Kidney (tissue), 14 donors: ENCODE measurements around the gene PI4K2A. TPM values are rescaled to one million over a fixed set of nuclear protein-coding genes. Genes with fewer than 3 reads are reported as not detected.
"Not testable (repeated sequence)": the region's sequence is repeated elsewhere in the genome, so short reads cannot be mapped to it uniquely, and the experiment has no call there.

Source experiments
- DNase-seq, 5 donors: peaks; one replicate each; pipeline ENCODE4 v3.0.0-alpha.2; 2013 to 2020
- FAIRE-seq: peaks from 2 replicates; lab custom pipeline; 2012; peaks lifted over from hg19 to GRCh38; lab: Jason Lieb, UNC
- H3K27ac ChIP-seq, 2 donors: one replicate each; pipeline ENCODE4 v1.7.0; 2013; ENCODE audit warnings: low read depth in 2 of 2, low read length in 2 of 2, inconsistent platforms in 1 of 2
- H3K27me3 ChIP-seq: one replicate; pipeline ENCODE4 v1.7.1; 2013; ENCODE audit warnings: low read length, inconsistent platforms; ENCODE audit not compliant: control insufficient read depth, insufficient read depth
- H3K36me3 ChIP-seq, 3 donors: one replicate each; pipeline versions ENCODE4 v1.7.0 to v1.7.1; 2013; ENCODE audit warnings: low read length in 3 of 3, control low read depth in 1 of 3, inconsistent platforms in 1 of 3; ENCODE audit not compliant: insufficient read depth in 3 of 3, control insufficient read depth in 2 of 3
- H3K4me1 ChIP-seq, 3 donors: one replicate each; pipeline versions ENCODE4 v1.7.0 to v1.7.1; 2013; ENCODE audit warnings: low read length in 3 of 3, inconsistent platforms in 1 of 3, low read depth in 1 of 3; ENCODE audit not compliant: control insufficient read depth in 2 of 3, insufficient read depth in 2 of 3
- H3K4me3 ChIP-seq, 3 donors: one replicate each; pipeline versions ENCODE4 v1.7.0 to v1.8.1; 2013; ENCODE audit warnings: low read length in 3 of 3, control low read depth in 1 of 3, inconsistent platforms in 1 of 3
- H3K9ac ChIP-seq, 3 donors: one replicate each; pipeline versions ENCODE4 v1.7.0 to v1.7.1; 2013; ENCODE audit warnings: low read length in 3 of 3, control low read depth in 1 of 3, inconsistent platforms in 1 of 3
- H3K9me3 ChIP-seq, 3 donors: one replicate each; pipeline versions ENCODE4 v1.7.0 to v1.7.1; 2013; ENCODE audit warnings: low read length in 3 of 3, control low read depth in 1 of 3, inconsistent platforms in 1 of 3; ENCODE audit not compliant: control insufficient read depth in 2 of 3, insufficient read depth in 1 of 3
- intact Hi-C: fragments of 100-400 bp; cut with DNase I; formaldehyde crosslinking; loops from one replicate; pipeline ENCODE4 v1.11.1; 2022
- polyA plus RNA-seq: library from polyadenylated mRNA; stranded (reverse); fragments of 350-450 nt; fragmentation: Illumina TruSeq; extraction: RNeasy Lipid Tissue Mini Kit (QIAGEN cat#74804); gene quantifications from one replicate; pipeline ENCODE4 v1.2.3, GENCODE V29; 2014; ENCODE audit warnings: low read depth, low replicate concordance; ENCODE audit not compliant: insufficient read depth
- total RNA-seq: library from RNA; stranded (reverse); fragmentation: NEBNext Ultra II Directional; extraction: Animal tissue kit (Norgen Biotek cat#: 25700); gene quantifications from one replicate; pipeline ENCODE4 v1.2.1, GENCODE V29; 2021
- TF ChIP-seq, protein P1 (sequence below): IDR thresholded peaks from 3 replicates; pipeline ENCODE4 v1.5.1; 2012; ENCODE audit warnings: mild to moderate bottlenecking, moderate library complexity, borderline replicate concordance; ENCODE audit not compliant: insufficient read depth; ENCODE audit errors: extremely low read depth
- donor health status: control.
- donor health status: control.
- donor health status: control.
- donor health status: control.
- donor health status: control.
- donor health status: DM: yes; HTN: yes; CAD: no.
- donor health status: Normal renal cell carcinoma (clear cell type).

PI4K2A gene
- total and polyA plus RNA-seq, 2 donors from 2014 or later = 14.2 to 17.3 TPM

DNA sequence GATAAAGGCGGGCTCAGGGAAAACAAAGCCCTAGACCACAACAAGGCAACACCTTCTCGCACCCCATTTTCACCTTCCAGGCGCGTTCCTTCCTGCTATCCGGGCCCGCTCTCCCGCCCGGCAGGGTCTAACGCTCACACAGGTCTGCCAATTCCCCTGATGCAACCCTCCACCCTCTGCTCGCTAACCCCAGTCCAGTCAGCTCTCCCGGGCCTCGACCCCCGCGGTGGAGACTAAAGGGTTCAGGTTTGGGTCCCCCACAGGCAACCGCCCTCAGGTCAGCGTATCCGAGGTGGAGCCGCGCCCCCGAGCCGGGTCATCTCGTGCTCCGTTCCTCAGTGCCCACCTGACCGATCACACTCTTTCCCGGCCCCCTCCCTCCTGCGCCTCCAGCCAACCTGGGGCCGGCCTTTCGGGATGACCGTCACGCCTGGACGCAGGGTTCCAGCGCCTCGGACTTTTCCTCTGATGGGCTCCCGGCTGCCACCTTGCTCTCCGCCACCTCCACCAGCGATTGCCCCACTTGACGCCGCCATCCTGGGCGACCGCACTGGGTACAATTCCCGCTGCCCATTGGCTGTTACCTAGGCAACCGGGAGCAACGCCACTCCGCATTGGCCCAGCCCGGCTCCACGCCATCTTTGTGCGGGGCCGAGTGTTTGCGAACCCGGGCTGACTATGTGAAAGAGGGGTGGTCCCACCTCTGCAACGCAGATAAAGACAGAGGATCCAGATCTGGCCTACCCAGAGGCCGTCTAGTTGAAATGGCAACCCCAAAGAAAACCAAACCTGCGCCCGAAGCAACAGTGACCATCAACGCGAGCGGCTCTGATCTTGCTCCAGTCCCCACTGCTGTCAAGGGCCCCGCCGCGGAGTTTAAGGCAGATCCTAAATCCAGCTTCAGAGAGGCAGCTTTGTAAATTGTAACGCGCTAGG is 7.3 kb upstream of the PI4K2A start, which contains the start of gene MORN4:
MORN4 (minus strand) TSS at position 552 of the 936 bp plus-strand sequence. CDS start 13,847 bp downstream, outside the sequence.
- no peaks in the 10 kb centered on the region for H3K36me3 ChIP-seq
- peak; percentile 96 to 98 (median 96) for DNase-seq
- no peak for FAIRE-seq
- H3K4me3 ChIP-seq = peak within 1 kb of the TSS; percentile 72 to 94 (median 90)
- peak within 1 kb of the TSS; percentile 59 to 80 (median 70) for H3K9ac ChIP-seq
- H3K27ac ChIP-seq = peak within 1 kb of the TSS; percentile 37 to 71
- no peaks in the 10 kb centered on the region for H3K9me3 ChIP-seq
- no peaks in the 10 kb centered on the region for H3K27me3 ChIP-seq
- H3K4me1 ChIP-seq = peaks cover 0 to 7% (median 0%) of the 10 kb centered on the region in 3 donors
- intact Hi-C loops = no loop called here
- TF ChIP-seq, protein P1, sequence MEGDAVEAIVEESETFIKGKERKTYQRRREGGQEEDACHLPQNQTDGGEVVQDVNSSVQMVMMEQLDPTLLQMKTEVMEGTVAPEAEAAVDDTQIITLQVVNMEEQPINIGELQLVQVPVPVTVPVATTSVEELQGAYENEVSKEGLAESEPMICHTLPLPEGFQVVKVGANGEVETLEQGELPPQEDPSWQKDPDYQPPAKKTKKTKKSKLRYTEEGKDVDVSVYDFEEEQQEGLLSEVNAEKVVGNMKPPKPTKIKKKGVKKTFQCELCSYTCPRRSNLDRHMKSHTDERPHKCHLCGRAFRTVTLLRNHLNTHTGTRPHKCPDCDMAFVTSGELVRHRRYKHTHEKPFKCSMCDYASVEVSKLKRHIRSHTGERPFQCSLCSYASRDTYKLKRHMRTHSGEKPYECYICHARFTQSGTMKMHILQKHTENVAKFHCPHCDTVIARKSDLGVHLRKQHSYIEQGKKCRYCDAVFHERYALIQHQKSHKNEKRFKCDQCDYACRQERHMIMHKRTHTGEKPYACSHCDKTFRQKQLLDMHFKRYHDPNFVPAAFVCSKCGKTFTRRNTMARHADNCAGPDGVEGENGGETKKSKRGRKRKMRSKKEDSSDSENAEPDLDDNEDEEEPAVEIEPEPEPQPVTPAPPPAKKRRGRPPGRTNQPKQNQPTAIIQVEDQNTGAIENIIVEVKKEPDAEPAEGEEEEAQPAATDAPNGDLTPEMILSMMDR = no peak

DNA sequence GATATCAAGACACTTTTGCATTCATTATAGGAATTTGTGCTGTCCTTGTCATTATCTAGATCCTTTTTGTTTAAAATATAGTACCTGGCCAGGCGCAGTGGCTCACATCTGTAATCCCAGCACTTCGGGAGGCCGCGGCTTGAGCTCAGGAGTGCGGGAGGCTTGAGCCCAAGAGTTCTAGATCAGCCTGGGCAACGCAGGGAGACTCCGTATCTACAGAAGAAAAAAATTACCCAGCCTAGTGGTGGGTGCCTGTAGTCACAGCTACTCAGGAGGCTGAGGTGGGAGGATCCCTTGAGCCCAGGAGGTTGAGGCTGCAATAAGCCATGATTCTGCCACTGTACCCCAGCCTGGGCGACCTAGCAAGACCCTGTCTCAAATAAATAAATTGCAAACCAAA is 6.5 kb upstream of the PI4K2A start:
- Histone ChIP-seq H3K27me3 (no peaks in the 10 kb centered on the region), H3K27ac (peak overlapping the region; percentile 37 to 71), H3K36me3 (no peaks in the 10 kb centered on the region), H3K4me1 (peaks cover 0 to 7% (median 5%) of the 10 kb centered on the region in 3 donors), H3K9me3 (no peaks in the 10 kb centered on the region), H3K4me3 (peak overlapping the region; percentile 72 to 94 (median 90)), H3K9ac (peak overlapping the region in 2 of 3 donors; percentile 59 to 70)
- TF ChIP-seq, protein P1 = no peak
- no peak for FAIRE-seq
- peak in 1 of 5 donors; percentile 9 for DNase-seq
- intact Hi-C loops = no loop called here

DNA sequence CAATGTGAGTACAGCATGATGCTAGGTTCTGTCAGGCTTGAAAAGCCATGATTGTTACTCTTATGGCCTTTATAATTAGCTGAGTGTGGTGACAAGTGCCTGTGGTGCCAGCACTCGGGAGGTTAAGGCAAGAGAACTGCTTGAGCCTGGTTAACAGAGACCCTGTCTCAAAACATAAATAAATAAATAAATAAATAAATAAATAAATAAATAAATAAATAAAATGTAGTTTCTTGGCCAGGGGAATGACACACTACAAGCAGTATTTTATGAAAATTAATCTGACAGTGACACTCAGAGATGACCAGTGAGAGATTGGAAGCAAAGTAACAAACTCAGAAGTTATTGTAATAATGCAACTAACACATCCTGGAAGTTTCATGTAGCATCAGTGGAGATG is 4.9 kb upstream of the PI4K2A start:
- H3K27me3 ChIP-seq = no peaks in the 10 kb centered on the region
- TF ChIP-seq, protein P1 = no peak
- no peak overlapping the region for H3K9ac ChIP-seq
- no peak overlapping the region for H3K27ac ChIP-seq
- H3K4me1 ChIP-seq = peaks cover 0 to 7% (median 6%) of the 10 kb centered on the region in 3 donors
- no peaks in the 10 kb centered on the region for H3K36me3 ChIP-seq
- no peak for DNase-seq
- no peak for FAIRE-seq
- H3K9me3 ChIP-seq = no peaks in the 10 kb centered on the region
- H3K4me3 ChIP-seq = no peak overlapping the region
- intact Hi-C loops = no loop called here

DNA sequence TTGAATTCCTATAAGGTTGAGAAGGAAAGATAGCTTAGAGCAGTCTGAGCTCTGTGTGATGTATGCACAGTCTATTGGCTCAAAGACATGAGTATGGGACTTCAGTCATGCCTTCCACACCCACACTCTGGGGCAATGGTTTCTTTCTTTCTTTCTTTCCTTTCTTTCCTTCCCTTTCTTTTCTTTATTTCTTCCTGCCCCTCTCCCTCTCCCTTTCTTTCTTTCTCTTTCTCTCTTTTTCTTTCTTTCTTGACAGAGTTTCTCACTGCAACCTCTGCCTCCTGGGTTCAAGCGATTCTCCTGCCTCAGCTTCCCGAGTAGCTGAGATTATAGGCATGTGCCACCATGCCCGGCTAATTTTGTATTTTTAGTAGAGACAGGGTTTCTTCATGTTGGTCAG is 1.4 kb upstream of the PI4K2A start:
- H3K9ac ChIP-seq, DNase-seq, FAIRE-seq, H3K4me3 ChIP-seq, H3K27me3 ChIP-seq, H3K36me3 ChIP-seq, H3K9me3 ChIP-seq, intact Hi-C loops, H3K27ac ChIP-seq, H3K4me1 ChIP-seq: not testable (repeated sequence)
